CD4-positive, alpha-beta T cell treated with Interleukin-6 at 100 ng/mL for 8 hours (primary cell): ENCODE measurements around the gene TIMM23B.
"Not testable (repeated sequence)": the region's sequence is repeated elsewhere in the genome, so short reads cannot be mapped to it uniquely, and the experiment has no call there.

ENCODE experiments used
- DNase-seq: peaks from one replicate; pipeline ENCODE4 v3.0.0-alpha.2; 2020; ENCODE audit warnings: mixed read lengths, low spot score

The TIMM23B gene

DNA sequence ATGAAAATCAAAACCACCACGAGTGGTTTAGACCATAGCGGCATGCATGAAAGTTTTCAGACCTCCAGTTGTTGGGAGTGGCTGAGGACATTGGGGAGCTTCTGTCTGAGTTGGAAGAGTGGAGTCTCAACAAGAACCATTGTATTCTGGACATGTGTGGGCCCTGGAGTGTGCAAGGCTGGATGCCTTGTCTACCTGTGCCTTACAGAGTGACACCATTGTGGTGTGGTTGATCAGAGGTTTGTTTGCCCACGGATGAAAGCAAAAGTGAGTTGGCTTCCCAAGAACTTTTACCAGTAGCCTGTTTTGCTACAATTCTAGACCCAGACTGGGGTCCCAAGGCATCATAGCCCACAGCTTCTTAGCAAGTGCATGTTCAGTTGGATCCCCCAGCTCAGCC, 35.9 kb downstream of the TIMM23B start:
- DNase-seq, result not testable (repeated sequence)

DNA sequence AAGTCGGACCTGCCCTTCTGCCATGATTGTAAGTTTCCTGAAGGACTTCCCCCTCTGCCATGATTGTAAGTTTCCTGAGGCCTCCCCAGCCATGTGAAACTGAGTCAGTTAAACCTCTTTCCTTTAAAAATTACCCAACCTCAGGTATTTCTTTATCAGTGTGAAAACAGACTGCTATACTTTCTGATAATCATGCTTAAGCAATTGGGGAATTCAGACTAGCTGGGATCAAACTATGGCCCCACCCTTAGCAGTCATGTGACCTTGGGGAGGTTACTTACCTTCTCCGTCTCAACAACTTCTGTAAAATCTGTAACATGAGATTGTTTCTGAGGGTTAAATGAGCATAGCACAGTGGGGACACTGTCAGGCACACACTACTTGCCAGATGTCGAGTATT, 45.4 kb downstream of the TIMM23B start:
- not testable (repeated sequence) for DNase-seq

DNA sequence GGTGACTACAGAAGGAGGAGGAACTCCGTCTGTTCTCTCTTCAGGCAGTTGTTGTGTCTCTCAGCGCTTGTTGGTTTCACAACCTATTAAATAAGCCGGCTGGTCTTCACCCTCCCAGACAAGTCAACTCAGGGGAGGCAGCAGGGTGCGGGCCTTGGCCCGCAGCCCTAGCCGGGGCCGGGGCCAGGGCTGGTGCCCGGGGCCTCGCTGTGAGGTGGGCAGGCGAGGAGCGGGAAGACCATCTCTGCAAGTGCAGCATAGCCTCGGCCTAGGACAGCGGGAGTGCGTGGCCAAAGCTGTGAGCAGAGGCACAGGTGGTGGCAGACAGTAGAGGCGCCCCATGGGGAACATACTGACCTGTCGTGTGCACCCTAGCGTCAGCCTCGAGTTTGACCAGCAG, 46.5 kb downstream of the TIMM23B start, which contains the start of gene AGAP6:
Gene AGAP6, plus strand, starts transcription at position 31 of the 400 bp plus-strand sequence. Its CDS starts 310 bp downstream, at position 341.
- DNase-seq, result not testable (repeated sequence)

DNA sequence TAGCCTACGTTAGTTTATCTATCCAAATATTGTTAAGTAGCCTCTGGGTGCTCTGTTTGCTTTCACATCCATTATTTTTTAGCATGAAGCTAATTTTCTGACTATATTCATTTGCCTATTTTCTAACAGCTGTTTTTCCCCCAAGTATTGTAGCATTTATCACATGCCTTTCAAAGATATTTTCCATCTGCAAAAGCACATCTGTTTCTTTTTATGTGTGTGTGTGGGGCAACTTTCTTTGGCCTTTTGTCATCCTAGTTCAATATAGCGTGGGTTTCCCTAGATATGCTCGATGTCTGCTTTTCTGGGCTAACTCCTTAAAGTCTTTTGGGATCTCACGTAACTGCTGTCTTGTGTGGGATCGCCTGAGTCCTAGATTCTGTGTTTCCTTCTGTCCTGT, 53.5 kb downstream of the TIMM23B start:
- not testable (repeated sequence) for DNase-seq

DNA sequence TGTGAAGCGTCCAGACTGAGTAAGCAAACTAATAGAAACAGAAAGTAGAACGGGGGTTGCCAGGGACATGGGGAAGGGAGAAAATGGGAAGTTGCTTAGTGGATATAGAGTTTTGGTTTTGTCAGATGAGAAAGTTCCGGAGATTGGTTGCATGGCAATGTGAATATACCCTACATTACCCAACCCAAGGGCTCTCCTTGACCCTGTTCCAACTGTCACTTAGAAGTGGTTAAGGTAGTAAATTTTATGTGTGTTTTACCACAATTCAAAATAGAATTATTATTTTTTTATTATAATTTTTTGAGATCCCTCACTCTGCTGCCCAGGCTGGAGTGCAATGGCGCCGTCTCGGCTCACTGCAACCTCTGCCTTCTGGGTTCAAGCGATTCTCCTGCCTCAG, 72.2 kb downstream of the TIMM23B start:
- DNase-seq, result not testable (repeated sequence)

DNA sequence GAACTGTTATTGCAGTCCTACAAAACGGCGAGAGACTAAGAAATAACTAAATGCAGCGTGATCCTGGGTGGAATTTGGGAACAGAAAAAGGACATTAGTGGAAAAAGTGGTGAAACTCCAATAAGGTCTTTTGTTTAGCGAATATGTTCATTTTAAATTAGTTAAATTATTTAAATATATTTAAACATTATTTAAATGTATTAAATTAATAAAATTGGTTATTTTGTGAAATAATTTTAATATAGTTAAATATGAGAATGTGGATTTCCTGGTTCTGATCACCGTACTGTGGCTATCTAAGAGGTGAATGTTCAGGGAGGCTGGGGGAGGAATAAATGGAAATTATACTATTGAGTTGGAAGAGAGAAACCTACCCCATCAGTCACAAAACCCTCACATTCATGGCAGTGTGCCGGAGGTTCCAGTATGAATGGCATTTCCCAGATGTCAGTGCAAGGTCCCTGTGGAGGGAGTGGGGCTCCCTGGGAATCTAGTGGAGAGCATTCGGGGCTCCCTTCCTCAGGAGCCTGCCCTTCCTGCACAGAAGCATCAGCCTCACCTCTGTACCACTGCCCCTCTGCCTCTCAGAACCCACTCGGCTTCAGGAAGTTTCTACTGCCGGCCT, 73.9 kb downstream of the TIMM23B start:
- not testable (repeated sequence) for DNase-seq

DNA sequence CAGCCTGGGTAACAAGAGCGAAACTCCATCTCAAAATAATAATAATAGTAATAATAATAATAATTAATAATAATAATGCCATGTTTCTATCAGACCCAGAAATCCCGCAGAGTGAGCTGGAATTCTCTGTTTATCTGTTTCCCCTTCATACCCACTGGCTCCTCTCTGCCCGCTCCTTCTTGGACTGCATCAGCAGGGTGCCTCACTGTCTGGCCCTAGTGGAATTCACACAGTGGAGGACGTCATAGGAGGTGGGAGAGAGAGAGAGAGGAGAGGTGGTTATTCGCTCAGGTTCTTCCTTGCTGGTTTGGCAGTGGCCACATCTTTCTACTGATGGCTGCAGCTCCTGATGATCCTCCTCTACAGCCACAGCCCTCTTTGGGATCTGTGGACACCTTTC, 75.1 kb downstream of the TIMM23B start:
- DNase-seq, result not testable (repeated sequence)

DNA sequence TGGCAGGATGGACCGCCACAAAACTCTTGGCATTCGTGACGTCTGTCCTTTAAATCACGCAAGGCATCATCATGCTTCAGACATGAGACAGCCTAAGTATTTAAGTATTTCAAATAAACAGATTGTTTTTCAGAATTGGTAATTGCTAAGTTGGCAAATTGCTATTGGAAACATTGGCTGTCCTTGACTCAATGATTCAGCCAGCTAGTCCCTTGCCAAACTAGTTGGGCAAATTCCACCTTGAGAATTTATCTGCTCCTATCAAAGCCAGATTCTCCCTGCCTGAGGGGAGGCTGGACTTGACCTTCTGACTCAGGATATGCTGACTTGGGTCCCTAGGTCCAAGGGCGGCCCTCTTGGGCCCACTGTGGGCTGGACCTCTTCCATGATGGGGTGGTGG, 75.8 kb downstream of the TIMM23B start:
- not testable (repeated sequence) for DNase-seq

DNA sequence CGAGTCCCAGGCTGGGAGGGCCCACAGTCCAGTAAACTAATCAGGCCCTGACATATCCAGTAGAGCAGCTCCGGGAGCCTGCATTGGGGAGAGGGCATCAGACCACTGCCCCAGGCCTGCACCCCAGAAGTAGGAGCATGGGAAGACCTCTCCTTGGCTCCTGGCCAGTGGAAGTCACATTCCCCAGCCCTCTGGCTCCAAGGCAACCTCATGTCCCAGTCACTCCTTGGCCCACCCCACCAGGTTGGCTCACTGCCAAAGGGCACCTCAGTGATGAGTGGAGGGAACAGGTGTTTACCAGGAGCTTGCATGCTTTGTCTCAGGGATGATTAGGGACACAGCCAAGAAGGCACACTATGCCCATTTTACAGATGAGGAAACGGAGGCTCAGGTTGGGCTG, 77.4 kb downstream of the TIMM23B start:
- DNase-seq, result not testable (repeated sequence)

DNA sequence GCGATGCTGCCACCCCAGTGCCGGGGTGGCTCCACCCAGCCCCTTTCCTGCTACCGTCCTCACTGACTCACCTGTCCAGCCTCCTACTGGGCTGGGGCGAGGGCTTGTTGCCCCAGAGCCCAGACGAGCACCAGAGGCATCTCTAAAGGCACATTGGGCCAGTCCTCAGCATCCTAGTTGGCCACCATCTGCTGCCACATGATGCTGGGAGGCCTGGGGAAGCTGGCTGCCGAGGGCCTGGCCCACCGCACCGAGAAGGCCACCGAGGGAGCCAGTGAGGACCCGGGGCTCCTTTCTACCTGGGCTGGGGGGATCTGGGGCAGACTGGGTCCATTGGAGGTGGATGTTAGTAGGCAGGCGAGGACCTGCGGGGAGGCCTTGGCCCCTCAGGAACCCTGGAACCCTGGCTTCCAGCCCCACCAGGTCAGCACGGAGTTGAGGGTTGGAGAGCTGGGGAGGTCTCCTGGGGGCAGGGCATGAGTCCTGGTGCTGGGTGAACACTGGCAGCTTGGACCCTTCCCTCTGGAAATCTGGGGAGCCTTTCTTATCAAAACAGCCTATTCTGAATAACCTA, 78.7 kb downstream of the TIMM23B start:
- not testable (repeated sequence) for DNase-seq

DNA sequence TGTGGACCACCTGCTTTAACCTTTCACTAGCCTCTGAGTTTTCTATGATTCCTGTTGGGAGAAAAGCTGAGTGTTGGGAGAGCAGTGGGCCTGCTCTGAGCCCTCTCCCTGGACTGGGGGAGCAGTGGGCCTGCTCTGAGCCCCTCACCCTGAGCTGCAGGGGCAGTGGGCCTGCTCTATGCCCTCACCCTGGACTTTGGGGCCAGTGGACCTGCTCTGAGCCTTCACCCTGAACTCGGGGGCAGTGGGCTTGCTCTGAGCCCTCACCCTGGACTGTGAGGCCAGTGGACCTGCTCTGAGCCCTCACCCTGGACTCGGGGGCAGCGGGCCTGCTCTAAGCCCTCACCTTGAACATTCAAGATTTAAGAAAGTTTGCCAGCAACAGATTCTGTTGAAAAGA, 79.8 kb downstream of the TIMM23B start:
- no peak for DNase-seq
